ENCODE data around the gene SPRYD4. TPM values are rescaled to one million over a fixed set of nuclear protein-coding genes. Genes with fewer than 3 reads are reported as not detected.
"Not testable (repeated sequence)": the region's sequence is repeated elsewhere in the genome, so short reads cannot be mapped to it uniquely, and the experiment has no call there.

The SPRYD4 gene
- polyA plus RNA-seq, 3 donors = 4.1 to 6.6 (median 4.9) TPM

- not testable (repeated sequence) for DNase-seq (ENCODE audit: extremely low read depth in 1 of 11, low read depth in 9 of 11, low spot score in 4 of 11)
These were observed 29.9 kb downstream of the SPRYD4 start for GRCh38 chr12:56498126-56498902.

- not testable (repeated sequence) for DNase-seq (ENCODE audit: extremely low read depth in 1 of 11, low read depth in 9 of 11, low spot score in 4 of 11)
These were observed 31.1 kb downstream of the SPRYD4 start for GRCh38 chr12:56499452-56499851.

GRCh38 chr12:56499879-56500278 is 31.5 kb downstream of the SPRYD4 start:
- DNase-seq (ENCODE audit: extremely low read depth in 1 of 11, low read depth in 9 of 11, low spot score in 4 of 11) = not testable (repeated sequence)

GRCh38 chr12:56510786-56511185 is 42.4 kb downstream of the SPRYD4 start:
- no peak for DNase-seq (ENCODE audit: extremely low read depth in 1 of 11, low read depth in 9 of 11, low spot score in 4 of 11)

- DNase-seq (ENCODE audit: extremely low read depth in 1 of 11, low read depth in 9 of 11, low spot score in 4 of 11) = not testable (repeated sequence)
These were observed 45.6 kb downstream of the SPRYD4 start for GRCh38 chr12:56514014-56514318.

GRCh38 chr12:56517854-56518253 is 49.5 kb downstream of the SPRYD4 start:
- DNase-seq (ENCODE audit: extremely low read depth in 1 of 11, low read depth in 9 of 11, low spot score in 4 of 11) = no peak

- no peak for DNase-seq (ENCODE audit: extremely low read depth in 1 of 11, low read depth in 9 of 11, low spot score in 4 of 11)
These were observed 50.2 kb downstream of the SPRYD4 start for GRCh38 chr12:56518570-56518969.

GRCh38 chr12:56520048-56520447 is 51.7 kb downstream of the SPRYD4 start:
- DNase-seq (ENCODE audit: extremely low read depth in 1 of 11, low read depth in 9 of 11, low spot score in 4 of 11) = no peak

- no peak for DNase-seq (ENCODE audit: extremely low read depth in 1 of 11, low read depth in 9 of 11, low spot score in 4 of 11)
These were observed 52.1 kb downstream of the SPRYD4 start for GRCh38 chr12:56520506-56520905.

GRCh38 chr12:56521209-56521589 is 52.8 kb downstream of the SPRYD4 start:
- no peak for DNase-seq (ENCODE audit: extremely low read depth in 1 of 11, low read depth in 9 of 11, low spot score in 4 of 11)

- DNase-seq (ENCODE audit: extremely low read depth in 1 of 11, low read depth in 9 of 11, low spot score in 4 of 11) = peak; percentile 72 to 95 (median 83)
These were observed 53.4 kb downstream of the SPRYD4 start, which contains the start of gene RBMS2 for GRCh38 chr12:56521590-56522371. TSS of gene RBMS2 (plus strand) at chr12:56521820. CDS start at chr12:56522024, 204 bp downstream.

- no peak for DNase-seq (ENCODE audit: extremely low read depth in 1 of 11, low read depth in 9 of 11, low spot score in 4 of 11)
These were observed 54.2 kb downstream of the SPRYD4 start for GRCh38 chr12:56522411-56523193.

GRCh38 chr12:56528846-56529245 is 60.5 kb downstream of the SPRYD4 start:
- DNase-seq (ENCODE audit: extremely low read depth in 1 of 11, low read depth in 9 of 11, low spot score in 4 of 11) = no peak

Other genes starting within 250 kb of the SPRYD4 start
- gene RNF41, start 246.7 kb upstream of the SPRYD4 start, polyA plus RNA-seq (ENCODE audit: insufficient read length in 3 of 3) = 10 to 100 TPM; 43.4 to 44.4 (median 44.1) TPM
- gene NABP2, start 244.2 kb upstream of the SPRYD4 start, polyA plus RNA-seq (ENCODE audit: insufficient read length in 3 of 3) = 10 to 100 TPM; 27.4 to 33.1 (median 28.9) TPM
- 10 to 100 TPM; 50.6 to 79.4 (median 62.5) TPM for gene SLC39A5, start 238.5 kb upstream of the SPRYD4 start, polyA plus RNA-seq (ENCODE audit: insufficient read length in 3 of 3)
- gene ANKRD52, start 210.2 kb upstream of the SPRYD4 start, polyA plus RNA-seq (ENCODE audit: insufficient read length in 3 of 3) = 10 to 100 TPM; 29.8 to 38.7 (median 34.0) TPM
- gene COQ10A, start 201.6 kb upstream of the SPRYD4 start, polyA plus RNA-seq (ENCODE audit: insufficient read length in 3 of 3) = 10 to 100 TPM; 14.4 to 22.1 (median 19.0) TPM
- gene CS, start 168.2 kb upstream of the SPRYD4 start, polyA plus RNA-seq (ENCODE audit: insufficient read length in 3 of 3) = 100 to 1,000 TPM; 192 to 212 (median 204) TPM
- 100 to 1,000 TPM; 140 to 161 (median 159) TPM for gene CNPY2, start 152.6 kb upstream of the SPRYD4 start, polyA plus RNA-seq (ENCODE audit: insufficient read length in 3 of 3)
- 100 to 1,000 TPM in 1 of 3 donors, 10 to 100 TPM in 2; 82.0 to 113 (median 93.7) TPM for gene PAN2, start 134.6 kb upstream of the SPRYD4 start, polyA plus RNA-seq (ENCODE audit: insufficient read length in 3 of 3)
- gene IL23A, start 129.7 kb upstream of the SPRYD4 start, polyA plus RNA-seq (ENCODE audit: insufficient read length in 3 of 3) = 1 to 10 TPM in 1 of 3 donors, under 1 TPM in 2; 0.67 to 1.2 (median 0.78) TPM
- gene STAT2, start 108.5 kb upstream of the SPRYD4 start, polyA plus RNA-seq (ENCODE audit: insufficient read length in 3 of 3) = 100 to 1,000 TPM in 1 of 3 donors, 10 to 100 TPM in 2; 84.6 to 152 (median 96.8) TPM
- gene APOF, start 105.7 kb upstream of the SPRYD4 start, polyA plus RNA-seq (ENCODE audit: insufficient read length in 3 of 3) = under 1 TPM in 2 of 3 donors, not detected in 1; 0.13 to 0.20 TPM
- 10 to 100 TPM; 37.8 to 46.6 (median 42.4) TPM for gene TIMELESS, start 19.2 kb upstream of the SPRYD4 start, polyA plus RNA-seq (ENCODE audit: insufficient read length in 3 of 3)
- under 1 TPM; 0.26 to 0.40 (median 0.38) TPM for gene MIP, start 13.9 kb upstream of the SPRYD4 start, polyA plus RNA-seq (ENCODE audit: insufficient read length in 3 of 3)
- gene GLS2, start 19.6 kb downstream of the SPRYD4 start, polyA plus RNA-seq (ENCODE audit: insufficient read length in 3 of 3) = 1 to 10 TPM; 1.2 to 3.0 (median 1.6) TPM
- gene RBMS2, start 53.2 kb downstream of the SPRYD4 start, polyA plus RNA-seq (ENCODE audit: insufficient read length in 3 of 3) = 10 to 100 TPM; 35.8 to 40.9 (median 40.7) TPM
- gene BAZ2A, start 161.7 kb downstream of the SPRYD4 start, polyA plus RNA-seq (ENCODE audit: insufficient read length in 3 of 3) = 100 to 1,000 TPM in 1 of 3 donors, 10 to 100 TPM in 2; 79.3 to 104 (median 88.5) TPM
- gene ATP5F1B, start 177.4 kb downstream of the SPRYD4 start, polyA plus RNA-seq (ENCODE audit: insufficient read length in 3 of 3) = 1,000 to 10,000 TPM in 1 of 3 donors, 100 to 1,000 TPM in 2; 856 to 1,271 (median 990) TPM
- 100 to 1,000 TPM; 299 to 370 (median 328) TPM for gene PTGES3, start 219.7 kb downstream of the SPRYD4 start, polyA plus RNA-seq (ENCODE audit: insufficient read length in 3 of 3)

All from renal cortex interstitium (tissue), 11 donors.